Activated T-helper 1 cell treated with anti-CD3 and anti-CD28 coated beads, Interleukin-2, amount 50 U/mL, for 16 hours (primary cell): Measurements from ENCODE around the gene SUN1.
"Not testable (repeated sequence)": the region's sequence is repeated elsewhere in the genome, so short reads cannot be mapped to it uniquely, and the experiment has no call there.

Experiments used
- DNase-seq, 2 donors: peaks; one replicate each; pipeline ENCODE4 v3.0.0-alpha.2; 2020; ENCODE audit warnings: low read depth in 1 of 2, low spot score in 1 of 2

Gene SUN1

DNA sequence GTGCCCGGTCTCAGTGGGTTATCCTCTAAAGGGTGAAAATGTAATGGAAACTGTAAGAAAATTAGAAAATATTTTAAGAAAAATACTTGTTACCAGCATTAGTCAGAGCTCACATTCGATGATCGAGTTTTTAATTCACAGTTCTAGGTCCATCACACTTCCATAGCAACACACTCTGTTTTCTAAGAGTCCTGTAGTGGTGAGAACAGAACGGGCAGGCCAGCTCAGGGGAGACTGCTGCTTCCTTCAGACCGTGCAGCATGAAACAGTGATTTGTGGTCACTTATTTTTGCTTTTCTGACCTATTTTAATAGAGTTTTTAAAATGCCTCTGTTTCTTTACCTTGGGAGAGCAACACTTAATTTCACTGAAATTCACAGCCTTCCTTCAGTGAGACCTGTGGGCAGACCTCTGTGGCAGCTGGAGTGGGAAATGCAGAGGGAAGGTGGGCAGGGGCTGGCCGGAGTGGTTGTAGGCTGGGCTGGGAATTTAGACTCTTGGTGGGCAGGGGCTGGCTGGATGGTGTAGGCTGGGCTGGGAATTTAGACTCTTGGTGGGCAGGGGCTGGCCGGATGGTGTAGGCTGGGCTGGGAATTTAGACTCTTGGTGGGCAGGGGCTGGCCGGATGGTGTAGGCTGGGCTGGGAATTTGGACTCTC is 1.5 kb downstream of the SUN1 start:
- DNase-seq: no peak

DNA sequence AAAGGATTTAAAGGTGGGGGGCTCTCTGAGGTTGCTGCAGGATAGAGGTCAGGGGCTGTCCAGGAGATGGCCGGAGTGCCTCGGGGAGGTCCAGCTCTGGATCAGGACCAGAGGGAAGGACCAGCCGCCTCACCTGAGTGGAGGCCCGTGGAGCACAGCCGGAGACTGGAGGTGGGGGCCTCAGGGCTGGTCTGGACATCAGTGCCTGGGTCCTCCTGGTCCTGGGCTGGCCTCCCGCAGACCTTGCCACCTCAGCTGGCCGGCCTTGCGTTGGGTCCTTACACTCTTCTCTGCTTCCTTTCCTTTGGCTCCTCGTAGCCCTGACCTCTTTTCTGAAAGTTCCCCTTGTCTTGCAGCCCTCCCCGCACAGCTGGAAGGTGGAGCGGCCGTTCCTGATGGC is 2.0 kb downstream of the SUN1 start:
- no peak for DNase-seq

DNA sequence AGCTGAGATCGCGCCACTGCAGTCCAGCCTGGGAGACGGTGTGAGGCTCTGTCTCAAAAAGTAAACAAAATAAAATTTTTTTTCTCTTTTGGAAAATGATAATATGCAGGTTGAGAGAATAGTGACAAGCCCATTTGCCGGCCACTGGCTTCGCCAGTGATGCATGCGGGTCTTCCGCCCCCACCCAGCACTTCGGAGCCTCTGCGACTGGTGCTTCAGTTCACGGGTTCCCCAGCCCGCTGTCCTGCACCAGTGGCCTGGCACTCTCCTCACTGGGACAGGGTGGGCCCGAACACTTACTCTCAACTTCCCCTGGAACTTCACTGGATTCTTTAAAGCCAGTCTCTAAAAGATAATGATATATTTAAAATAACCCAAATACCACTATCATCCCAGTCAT is 2.7 kb downstream of the SUN1 start:
- no peak for DNase-seq

DNA sequence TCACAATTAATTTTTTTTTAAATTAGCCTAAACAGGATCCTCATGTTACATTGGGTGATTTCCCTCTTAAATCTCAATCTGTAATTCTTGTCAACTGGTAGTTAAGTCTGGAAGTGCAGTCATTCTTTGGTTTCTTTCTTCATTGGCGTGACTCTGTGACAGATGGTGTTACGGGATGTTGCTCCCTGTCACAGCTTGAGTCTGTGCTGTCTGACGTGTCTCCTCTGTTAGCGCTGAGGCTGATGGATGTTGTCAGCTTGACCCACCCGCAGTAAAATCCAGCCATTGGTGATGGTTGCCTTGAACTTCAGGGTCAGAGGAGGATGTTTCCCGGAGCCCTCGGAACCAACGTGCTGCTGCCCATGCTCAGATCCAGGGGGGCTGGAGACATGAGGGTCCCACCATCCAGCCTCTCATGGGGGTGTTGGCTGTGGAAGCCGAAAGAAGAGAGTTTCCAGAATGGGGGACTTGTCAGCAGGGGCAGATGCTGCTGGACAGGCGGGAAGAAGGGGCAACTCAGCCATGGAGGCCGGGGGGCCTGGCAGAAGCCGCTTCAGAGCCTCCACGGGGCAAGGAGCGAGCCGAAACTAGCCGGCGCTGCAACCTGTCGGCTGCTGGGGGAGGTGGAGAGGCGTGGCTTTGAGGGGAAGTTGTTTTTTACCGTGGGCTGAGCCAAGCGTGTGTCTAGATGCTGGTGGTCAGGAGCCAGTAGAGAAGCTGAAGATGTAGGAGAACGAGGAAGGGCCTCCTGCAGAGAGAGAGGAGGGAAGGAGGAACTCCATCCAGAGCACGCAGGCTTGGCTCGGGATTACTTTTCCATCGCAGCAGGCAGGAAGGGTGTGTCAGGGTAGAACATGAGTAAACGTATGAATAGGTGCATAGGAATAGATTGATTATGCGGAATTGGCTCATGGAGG is 3.5 kb downstream of the SUN1 start:
- no peak for DNase-seq

DNA sequence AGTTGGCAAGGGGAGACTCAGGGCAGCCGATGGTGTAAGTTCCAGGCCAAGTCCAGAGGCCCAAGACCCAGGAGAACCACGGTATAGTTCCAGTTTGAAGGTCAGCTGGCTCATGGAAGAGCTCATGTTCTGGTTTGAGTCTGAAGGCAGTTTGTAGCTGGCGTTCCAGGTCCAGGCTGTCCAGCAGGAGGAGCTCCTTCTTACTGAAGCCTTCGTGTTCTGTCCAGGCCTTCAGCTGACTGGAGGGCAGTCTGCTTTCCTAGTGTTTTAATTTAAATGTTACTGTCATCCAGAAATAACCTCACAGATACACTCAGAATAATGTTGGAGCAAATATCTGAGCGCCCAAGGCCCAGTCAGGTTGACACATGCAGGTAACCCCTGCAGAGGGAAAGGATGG is 4.2 kb downstream of the SUN1 start:
- no peak for DNase-seq

DNA sequence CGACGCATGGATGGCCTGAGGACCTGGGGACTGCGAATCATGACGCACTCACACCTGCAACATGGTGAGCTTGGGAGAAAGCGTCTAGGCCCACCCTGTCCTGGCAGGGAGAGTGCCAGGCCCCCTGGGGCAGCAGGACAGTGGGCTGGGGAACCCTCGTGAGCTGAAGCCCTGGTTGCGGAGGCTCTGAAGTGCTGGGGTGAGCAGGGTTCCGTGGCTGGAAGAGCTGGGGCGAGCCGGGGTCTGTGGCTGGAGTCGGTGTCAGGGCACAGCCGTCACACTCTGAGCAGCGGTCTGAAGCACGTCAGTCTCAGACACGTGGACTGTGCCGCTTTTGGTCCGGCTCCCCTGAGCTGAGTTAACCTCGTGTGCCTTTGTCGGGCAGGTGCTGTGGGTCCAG is 4.7 kb downstream of the SUN1 start:
- no peak for DNase-seq

DNA sequence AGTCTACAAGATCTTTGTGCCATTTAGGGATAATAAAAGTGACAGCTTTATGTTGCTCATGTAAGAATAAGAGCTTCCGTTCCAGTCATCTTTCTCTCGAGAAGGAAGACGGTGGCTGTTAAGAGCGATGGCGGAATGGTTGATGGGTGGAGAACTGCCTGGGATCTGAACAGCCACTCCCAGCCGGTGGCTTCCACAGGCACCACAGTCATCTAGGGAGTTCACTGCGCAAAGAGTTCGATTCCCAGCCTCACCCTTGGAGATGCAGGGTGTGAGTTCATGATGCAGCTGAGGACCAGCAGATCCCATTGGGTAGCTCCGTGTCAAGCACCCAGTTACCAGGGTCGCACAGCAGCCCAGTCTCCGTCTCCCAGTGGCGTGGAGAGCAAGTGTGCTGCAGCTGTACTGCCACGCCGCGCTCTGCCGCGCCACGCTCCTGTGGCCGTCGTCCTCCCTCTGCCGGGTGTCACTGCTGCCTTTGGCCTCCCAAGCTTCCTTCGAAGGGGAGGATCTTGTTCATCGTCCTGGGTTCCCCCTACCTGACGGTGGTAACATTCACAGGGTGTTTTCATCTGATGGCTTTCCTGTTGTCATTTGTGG is 7.8 kb downstream of the SUN1 start:
- DNase-seq: no peak

DNA sequence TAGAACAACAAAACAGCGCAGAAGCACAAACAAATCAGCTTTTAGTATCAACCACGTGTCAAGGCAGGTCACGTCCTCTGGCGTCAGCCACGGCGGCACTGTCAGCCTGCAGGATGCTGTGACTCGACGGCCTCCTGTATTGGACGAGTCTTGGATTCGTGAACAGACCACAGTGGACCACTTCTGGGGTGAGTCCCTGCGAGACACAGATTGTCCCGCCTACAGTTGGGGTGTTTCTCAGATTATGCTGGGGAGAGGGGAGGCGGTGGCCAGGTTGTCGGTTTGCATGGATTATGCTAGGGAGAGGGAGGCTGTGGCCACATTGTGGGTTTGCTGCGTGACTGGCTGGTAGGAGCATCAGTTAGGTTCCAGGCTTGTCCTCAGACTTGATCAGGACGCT is 9.7 kb downstream of the SUN1 start:
- DNase-seq: no peak

DNA sequence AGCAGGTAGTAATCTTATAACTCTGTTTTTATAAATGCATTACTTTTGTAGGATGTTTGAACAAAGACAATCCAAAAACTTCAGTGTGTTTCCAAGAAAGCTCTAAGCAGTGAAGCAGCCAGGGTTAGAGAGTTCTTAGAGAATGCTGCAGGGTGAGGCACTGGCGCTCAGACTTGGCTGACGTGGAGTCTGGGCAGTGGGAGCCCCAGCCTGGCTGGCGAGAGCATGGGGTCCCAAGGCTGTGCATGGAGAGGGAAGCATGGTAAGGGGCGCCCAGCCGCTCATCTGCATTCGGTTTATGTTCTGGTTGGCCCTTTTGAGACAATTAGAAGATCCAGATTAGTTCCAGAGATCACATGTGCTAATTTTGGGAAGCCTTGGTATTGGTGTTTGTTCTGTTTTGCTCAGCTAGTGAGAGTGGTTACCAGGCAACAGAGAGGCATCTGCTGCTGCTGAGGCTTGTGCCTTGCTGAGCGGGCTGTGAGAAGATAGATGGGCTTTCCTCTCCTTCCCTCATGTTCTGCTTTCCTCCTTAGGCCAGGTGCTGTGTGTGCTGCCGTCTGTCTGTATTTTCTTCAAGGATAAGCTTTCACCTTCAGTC is 10.3 kb downstream of the SUN1 start:
- no peak for DNase-seq

DNA sequence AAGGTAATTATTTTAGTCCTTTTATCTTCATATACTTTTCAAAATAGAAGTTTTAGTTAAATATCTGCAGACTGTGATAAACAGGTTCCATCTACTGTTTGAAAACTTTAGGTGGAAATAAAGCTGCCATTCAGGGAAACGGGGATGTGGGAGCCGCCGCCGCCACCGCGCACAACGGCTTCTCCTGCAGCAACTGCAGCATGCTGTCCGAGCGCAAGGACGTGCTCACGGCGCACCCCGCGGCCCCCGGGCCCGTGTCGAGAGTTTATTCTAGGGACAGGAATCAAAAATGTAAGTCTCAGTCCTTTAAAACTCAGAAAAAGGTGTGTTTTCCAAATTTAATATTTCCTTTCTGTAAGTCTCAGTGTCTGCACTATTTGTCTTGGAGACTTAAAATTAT is 11.0 kb downstream of the SUN1 start:
- DNase-seq: no peak

DNA sequence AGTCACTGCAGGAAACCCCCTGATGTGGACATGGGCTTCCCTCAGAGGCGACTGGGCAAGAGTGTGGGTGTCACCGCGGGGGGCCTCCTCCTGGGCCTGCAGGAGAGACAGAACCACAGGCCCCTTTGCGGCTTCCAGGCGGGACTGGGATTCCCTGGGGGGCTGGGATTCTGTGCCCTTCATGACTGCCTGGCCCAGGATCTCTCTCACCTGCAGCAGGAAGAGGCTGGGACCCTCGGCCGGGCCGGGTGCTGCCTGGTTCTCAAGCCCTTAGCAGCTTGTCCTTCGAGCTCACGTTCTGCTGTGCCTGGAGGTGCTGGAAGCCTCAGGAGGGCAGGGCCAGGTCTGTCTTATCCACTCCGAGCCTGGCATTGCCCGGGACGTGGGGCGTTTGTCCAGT is 11.8 kb downstream of the SUN1 start:
- DNase-seq: no peak

DNA sequence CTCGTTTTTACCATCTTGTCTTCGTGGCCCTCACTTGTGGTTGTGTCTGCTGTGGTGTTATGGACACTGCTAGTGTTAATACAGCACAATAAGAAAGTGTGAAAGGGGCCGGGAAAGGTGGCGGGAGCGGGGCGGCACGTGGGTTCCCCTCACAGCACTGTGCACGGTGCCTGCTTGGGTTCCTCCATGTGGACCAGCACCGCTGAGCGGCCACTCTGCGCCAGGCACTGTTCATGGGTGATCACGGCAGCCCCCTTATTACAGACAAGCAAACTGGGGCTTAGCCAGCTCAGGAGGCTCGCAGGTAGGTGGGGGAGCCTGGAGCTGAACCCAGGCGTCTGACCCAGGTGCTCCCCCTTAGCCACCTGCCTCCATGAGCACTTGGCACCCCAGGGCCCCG is 12.2 kb downstream of the SUN1 start:
- no peak for DNase-seq

DNA sequence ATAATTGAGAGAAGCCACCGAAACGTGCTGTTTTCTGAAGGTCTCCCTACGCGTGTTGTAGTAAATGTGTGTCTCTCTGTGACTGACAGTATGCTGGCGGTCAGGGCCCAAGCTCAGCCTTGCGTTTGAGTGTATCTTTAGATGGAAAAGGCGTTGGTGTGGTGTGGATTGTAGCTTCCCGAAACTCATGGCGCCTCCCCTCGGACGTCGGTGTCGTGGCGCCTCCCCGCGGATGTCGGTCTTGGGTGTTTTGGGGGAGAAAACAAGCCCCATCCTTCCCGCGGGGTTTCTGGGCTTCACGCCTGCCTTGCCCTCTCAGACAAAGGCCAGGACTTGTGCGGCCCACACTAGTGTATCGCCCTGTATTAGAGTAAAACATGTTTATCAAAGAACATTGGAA is 12.8 kb downstream of the SUN1 start:
- no peak for DNase-seq

DNA sequence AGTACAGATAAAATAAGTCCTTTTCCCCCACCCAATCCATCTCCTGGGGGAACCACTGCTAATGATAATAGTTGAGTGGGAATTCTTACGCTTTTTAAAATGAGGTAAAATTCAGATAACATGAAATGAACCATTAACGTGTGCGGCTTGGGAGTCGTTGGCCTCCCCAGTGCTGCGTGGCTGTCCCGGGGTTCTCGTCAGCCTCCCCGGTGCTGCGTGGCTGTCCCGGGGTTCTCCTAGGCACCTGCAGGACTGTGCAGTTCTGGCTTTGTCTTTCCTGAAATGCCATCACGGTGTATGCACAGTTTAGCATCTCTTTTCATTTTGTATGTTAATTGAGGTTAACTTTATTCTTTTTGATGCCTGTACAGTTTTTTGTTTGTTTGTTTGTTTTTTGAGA is 13.5 kb downstream of the SUN1 start:
- no peak for DNase-seq

DNA sequence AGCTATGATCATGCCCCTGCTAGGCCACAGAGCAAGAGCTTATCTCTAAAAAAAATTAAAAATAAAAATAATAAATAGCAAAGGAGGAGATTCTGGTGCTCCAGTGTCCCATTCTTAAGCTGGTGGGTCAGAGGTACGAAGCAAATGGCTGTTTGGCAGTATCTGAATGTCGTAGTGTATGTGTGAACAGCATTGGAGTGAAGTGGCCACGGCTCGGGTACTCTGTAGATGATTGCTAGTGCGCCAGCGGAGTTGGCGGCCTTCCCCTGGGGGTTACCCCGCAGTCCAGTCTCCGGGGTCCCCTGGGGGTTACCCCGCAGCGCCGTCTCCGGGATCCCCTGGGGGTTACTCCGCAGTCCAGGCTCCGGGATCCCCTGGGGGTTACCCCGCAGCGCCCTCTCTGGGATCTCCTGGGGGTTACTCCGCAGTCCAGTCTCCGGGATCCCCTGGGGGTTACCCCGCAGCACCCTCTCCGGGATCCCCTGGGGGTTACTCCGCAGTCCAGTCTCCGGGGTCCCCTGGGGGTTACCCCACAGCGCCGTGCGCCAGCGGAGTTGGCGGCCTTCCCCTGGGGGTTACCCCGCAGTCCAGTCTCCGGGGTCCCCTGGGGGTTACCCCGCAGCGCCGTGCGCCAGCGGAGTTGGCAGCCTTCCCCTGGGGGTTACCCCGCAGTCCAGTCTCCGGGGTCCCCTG is 14.8 kb downstream of the SUN1 start:
- DNase-seq: not testable (repeated sequence)

DNA sequence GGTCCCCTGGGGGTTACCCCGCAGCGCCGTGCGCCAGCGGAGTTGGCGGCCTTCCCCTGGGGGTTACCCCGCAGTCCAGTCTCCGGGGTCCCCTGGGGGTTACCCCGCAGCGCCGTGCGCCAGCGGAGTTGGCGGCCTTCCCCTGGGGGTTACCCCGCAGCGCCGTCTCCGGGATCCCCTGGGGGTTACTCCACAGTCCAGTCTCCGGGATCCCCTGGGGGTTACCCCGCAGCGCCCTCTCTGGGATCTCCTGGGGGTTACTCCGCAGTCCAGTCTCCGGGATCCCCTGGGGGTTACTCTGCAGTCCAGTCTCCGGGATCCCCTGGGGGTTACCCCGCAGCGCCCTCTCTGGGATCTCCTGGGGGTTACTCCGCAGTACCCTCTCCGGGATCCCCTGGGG is 15.5 kb downstream of the SUN1 start:
- not testable (repeated sequence) for DNase-seq

DNA sequence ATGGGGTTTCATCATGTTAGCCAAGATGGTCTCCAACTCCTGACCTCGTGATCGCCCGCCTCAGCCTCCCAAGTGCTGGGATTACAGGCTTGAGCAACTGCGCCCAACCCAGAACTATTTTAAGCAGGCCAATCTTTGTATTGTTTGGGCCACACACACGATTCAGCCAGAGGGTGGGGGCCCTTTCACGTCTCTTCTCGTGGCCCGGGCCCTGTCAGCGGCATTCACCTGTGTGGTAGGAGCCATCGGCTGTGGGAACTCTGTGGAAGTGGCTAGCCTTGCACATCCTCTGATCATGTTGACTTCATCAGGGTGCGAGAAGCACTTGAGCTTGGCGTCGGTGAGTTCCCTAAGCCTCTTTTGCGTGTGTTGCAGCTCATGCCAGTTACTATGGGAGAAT is 16.9 kb downstream of the SUN1 start:
- DNase-seq: no peak

DNA sequence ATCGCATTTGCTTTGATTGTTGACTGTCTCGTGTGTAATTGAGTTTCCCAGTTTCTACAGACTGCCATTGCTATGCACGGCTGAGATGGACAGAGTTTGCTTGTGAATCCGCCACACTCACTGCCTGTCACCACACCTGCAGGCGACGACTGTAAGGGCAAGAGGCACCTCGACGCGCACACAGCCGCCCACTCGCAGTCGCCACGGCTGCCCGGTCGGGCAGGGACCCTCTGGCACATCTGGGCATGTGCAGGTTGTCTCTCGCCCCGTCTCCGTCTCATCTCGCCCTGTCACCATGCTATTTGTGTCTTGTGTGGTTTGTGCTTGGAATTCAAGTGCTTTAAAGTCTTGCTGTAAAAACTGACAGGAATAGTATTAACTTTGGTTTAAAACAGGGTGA is 17.5 kb downstream of the SUN1 start:
- no peak for DNase-seq

DNA sequence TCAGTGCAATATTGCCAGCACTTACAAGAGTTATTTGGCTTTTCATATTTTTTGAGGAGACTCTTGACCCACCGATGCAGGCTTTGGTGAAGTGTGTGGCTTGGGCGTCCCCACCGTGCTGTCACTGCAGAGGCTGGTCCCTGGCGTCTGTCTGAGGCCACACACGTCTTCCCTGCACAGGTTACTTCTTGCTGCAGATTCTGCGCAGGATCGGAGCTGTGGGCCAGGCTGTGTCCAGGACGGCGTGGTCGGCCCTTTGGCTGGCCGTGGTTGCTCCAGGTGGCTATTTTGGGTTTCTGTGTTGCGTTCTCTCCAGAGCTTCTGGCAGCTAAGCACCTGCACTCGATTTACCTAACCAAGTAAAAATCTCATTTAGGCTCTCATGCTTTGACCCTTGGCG is 18.9 kb downstream of the SUN1 start:
- no peak for DNase-seq

DNA sequence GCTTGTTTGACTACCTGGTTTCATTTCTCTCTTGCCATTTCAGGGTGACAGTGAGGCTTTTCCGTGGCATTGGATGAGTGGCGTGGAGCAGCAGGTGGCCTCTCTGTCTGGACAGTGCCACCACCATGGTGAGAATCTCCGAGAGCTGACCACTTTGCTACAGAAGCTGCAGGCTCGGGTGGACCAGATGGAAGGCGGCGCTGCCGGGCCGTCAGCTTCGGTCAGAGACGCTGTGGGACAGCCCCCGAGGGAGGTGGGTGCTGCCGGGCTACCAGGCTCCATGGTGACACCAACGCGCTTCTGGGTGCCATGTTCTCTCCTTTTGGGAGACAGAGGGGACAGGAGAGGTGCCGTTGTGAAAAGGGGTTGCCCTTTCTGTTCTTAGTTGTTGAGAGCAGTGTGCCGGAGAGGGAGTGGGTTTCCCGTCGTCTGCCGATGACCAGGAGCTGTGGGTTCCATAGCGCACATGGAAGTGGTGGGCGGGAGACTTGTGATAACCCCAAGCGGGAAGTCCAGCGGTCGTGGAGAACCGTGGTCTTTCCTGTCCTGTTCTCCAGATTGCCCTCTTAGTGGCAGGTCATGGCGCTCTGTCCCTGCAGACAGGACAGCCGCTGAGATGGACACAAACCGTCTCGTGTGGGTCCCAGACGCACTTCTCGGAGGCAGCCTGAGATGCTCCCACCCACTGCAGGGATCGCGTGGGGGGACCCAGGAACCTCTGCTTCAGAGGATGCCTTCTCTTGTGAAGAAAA is 21.3 kb downstream of the SUN1 start:
- DNase-seq: no peak
